HepG2 (cell line): ENCODE measurements around the gene EIF5. TPM values are rescaled to one million over a fixed set of nuclear protein-coding genes. Genes with fewer than 3 reads are reported as not detected.

ENCODE experiments used
- BRCA1 ChIP-seq: sonication (generic); formaldehyde crosslinking; IDR thresholded peaks from 2 replicates; pipeline ENCODE4 v1.4.0; 2020; ENCODE audit warnings: missing genetic modification reagents
- DBP ChIP-seq: sonication (generic); formaldehyde crosslinking; IDR thresholded peaks from 2 replicates; pipeline ENCODE4 v1.4.0; 2020; ENCODE audit warnings: missing genetic modification reagents; ENCODE audit errors: not compliant biosample characterization
- DMTF1 ChIP-seq: sonication (generic); formaldehyde crosslinking; IDR thresholded peaks from 2 replicates; pipeline ENCODE4 v1.4.0; 2020; ENCODE audit warnings: mild to moderate bottlenecking, missing genetic modification reagents
- E2F5 ChIP-seq: sonication (generic); formaldehyde crosslinking; conservative IDR thresholded peaks from 2 replicates; pipeline ENCODE4 v1.4.0; 2020; ENCODE audit warnings: missing genetic modification reagents
- HDAC2 ChIP-seq: sonication (generic); formaldehyde crosslinking; IDR thresholded peaks from 2 replicates; pipeline ENCODE4 v1.4.0; 2020; ENCODE audit warnings: missing genetic modification reagents
- HDAC6 ChIP-seq: fragments of 200-600 bp; sonication (generic); IDR thresholded peaks from 2 replicates; pipeline ENCODE4 v1.7.0; 2017; ENCODE audit warnings: mild to moderate bottlenecking, antibody characterized with exemption, low read length, low read depth
- HOXD1 ChIP-seq: sonication (generic); formaldehyde crosslinking; IDR thresholded peaks from 2 replicates; pipeline ENCODE4 v1.5.0; 2020; ENCODE audit warnings: missing genetic modification reagents
- JARID2 ChIP-seq: sonication (generic); formaldehyde crosslinking; IDR thresholded peaks from 2 replicates; pipeline ENCODE4 v1.8.1; 2023; ENCODE audit warnings: missing genetic modification reagents, inconsistent platforms; ENCODE audit not compliant: insufficient replicate concordance
- MYC ChIP-seq: sonication (generic); formaldehyde crosslinking; IDR thresholded peaks from 2 replicates; pipeline ENCODE4 v1.9.0; 2021; ENCODE audit warnings: missing genetic modification reagents, borderline replicate concordance
- MYPOP ChIP-seq: sonication (generic); formaldehyde crosslinking; IDR thresholded peaks from 2 replicates; pipeline ENCODE4 v1.8.1; 2023; ENCODE audit warnings: mild to moderate bottlenecking, moderate library complexity, missing genetic modification reagents
- REL ChIP-seq: sonication (generic); formaldehyde crosslinking; conservative IDR thresholded peaks from 2 replicates; pipeline ENCODE4 v1.8.0; 2022; ENCODE audit warnings: mild to moderate bottlenecking, missing genetic modification reagents, moderate library complexity
- SETDB1 ChIP-seq: sonication (generic); formaldehyde crosslinking; IDR thresholded peaks from 2 replicates; pipeline ENCODE4 v1.5.1; 2020; ENCODE audit warnings: missing genetic modification reagents, mild to moderate bottlenecking, borderline replicate concordance
- SNRNP70 ChIP-seq: fragments of 200-400 bp; formaldehyde crosslinking; IDR thresholded peaks from 2 replicates; pipeline ENCODE4 v1.6.1; 2017; ENCODE audit warnings: mild to moderate bottlenecking, low read depth, low read length, moderate library complexity
- SUZ12 ChIP-seq: fragments of 150-350 bp; IDR thresholded peaks from 2 replicates; pipeline ENCODE4 v1.6.1; 2014; ENCODE audit warnings: low read depth, low read length
- TBL1XR1 ChIP-seq: fragments of 150-350 bp; IDR thresholded peaks from 2 replicates; pipeline ENCODE4 v1.6.1; 2014; ENCODE audit warnings: borderline replicate concordance, low read length; ENCODE audit not compliant: partially characterized antibody
- TCF7L2 ChIP-seq: IDR thresholded peaks from 2 replicates; pipeline ENCODE4 v1.6.1; 2011; ENCODE audit warnings: mild to moderate bottlenecking, low read depth, low read length, moderate library complexity
- TRAFD1 ChIP-seq: sonication (generic); formaldehyde crosslinking; IDR thresholded peaks from 2 replicates; pipeline ENCODE4 v1.5.1; 2020; ENCODE audit warnings: missing genetic modification reagents, mild to moderate bottlenecking, borderline replicate concordance
- ZFYVE20 ChIP-seq: sonication (generic); formaldehyde crosslinking; IDR thresholded peaks from 2 replicates; pipeline ENCODE4 v1.8.0; 2023; ENCODE audit warnings: low read depth, mild to moderate bottlenecking, moderate library complexity, missing genetic modification reagents, borderline replicate concordance
- ZNF10 ChIP-seq: sonication (generic); formaldehyde crosslinking; IDR thresholded peaks from 2 replicates; pipeline ENCODE4 v1.4.0; 2020; ENCODE audit warnings: mild to moderate bottlenecking, low read depth, missing genetic modification reagents, borderline replicate concordance
- ZNF33A ChIP-seq: sonication (generic); formaldehyde crosslinking; IDR thresholded peaks from 2 replicates; pipeline ENCODE4 v1.5.1; 2020; ENCODE audit warnings: missing genetic modification reagents, mild to moderate bottlenecking, moderate library complexity, borderline replicate concordance
- ZNF44 ChIP-seq: sonication (generic); formaldehyde crosslinking; IDR thresholded peaks from 2 replicates; pipeline ENCODE4 v1.5.1; 2020; ENCODE audit warnings: mild to moderate bottlenecking, missing genetic modification reagents
- ZSCAN25 ChIP-seq: sonication (generic); formaldehyde crosslinking; IDR thresholded peaks from 2 replicates; pipeline ENCODE4 v1.8.0; 2022; ENCODE audit warnings: mild to moderate bottlenecking, missing genetic modification reagents
- polyA plus RNA-seq, 8 experiments: library from polyadenylated mRNA; depleted of rRNA in 3 of 8; stranded (reverse) in 7 of 8; unstranded in 1 of 8; fragments of >200 nt; fragmentation: Illumina TruSeq in 4 of 8; extraction: Trizol in 4 of 8; gene quantifications; 2 replicates each; pipeline versions ENCODE4 v1.2.1 to v1.2.3, GENCODE V29; 2011 to 2016; ENCODE audit warnings: low read depth in 4 of 8, missing spikeins in 1 of 8, mixed read lengths in 1 of 8; ENCODE audit not compliant: insufficient read depth in 1 of 8
- total RNA-seq, 5 experiments: library from RNA; depleted of rRNA; stranded (reverse); fragments of >200 nt; fragmentation: Illumina TruSeq; extraction: Trizol; gene quantifications; 2 replicates each; pipeline ENCODE4 v1.2.3, GENCODE V29; 2016; ENCODE audit warnings: low read depth in 1 of 5

EIF5 gene
- total and polyA plus RNA-seq, 2 of the 13 experiments (the other 11 are each of a cell fraction or from before 2014, with no cell fraction given): 189 to 281 TPM

- TF ChIP-seq BRCA1 (CRISPR knock-in tag) (0 out of 2 replicates have a peak, but pooled peaks have one; percentile 71), ZNF33A (CRISPR knock-in tag) (no peak), E2F5 (CRISPR knock-in tag) (0 out of 2 replicates have a peak, but pooled peaks have one; percentile 16), MYPOP (CRISPR knock-in tag) (no peak), SUZ12 (no peak), MYC (no peak), REL (no peak), DMTF1 (CRISPR knock-in tag) (peak; percentile 32; the same call in 1 of the 2 replicates), SETDB1 (CRISPR knock-in tag) (no peak), HOXD1 (no peak), DBP (CRISPR knock-in tag) (no peak), ZSCAN25 (no peak), TCF7L2 (no peak), ZNF44 (CRISPR knock-in tag) (no peak), JARID2 (CRISPR knock-in tag) (no peak), ZNF10 (CRISPR knock-in tag) (no peak), TBL1XR1 (no peak), TRAFD1 (no peak), HDAC6 (no peak), ZFYVE20 (no peak), SNRNP70 (no peak), HDAC2 (no peak)
These were observed 896 bp downstream of the EIF5 start (continued) for GRCh38 chr14:103334644-103335622.
